ENCODE measurements around the gene CCDC148.
A peak's percentile ranks its signal among the peaks of the same experiment; 100 is the strongest.

Gene CCDC148

GRCh38 chr2:158202161-158202815 lies 254.3 kb downstream of the CCDC148 start:
- no peak for TF ChIP-seq TCF12 (IDR thresholded peaks at IDR 0.05; ENCODE audit: low read depth)
- TF ChIP-seq NFIC (IDR thresholded peaks at IDR 0.05), result peak; percentile 95
- TF ChIP-seq EP300 (IDR thresholded peaks at IDR 0.05; ENCODE audit: borderline replicate concordance), result peak; percentile 37; the same call in 1 of the 2 replicates

DNA sequence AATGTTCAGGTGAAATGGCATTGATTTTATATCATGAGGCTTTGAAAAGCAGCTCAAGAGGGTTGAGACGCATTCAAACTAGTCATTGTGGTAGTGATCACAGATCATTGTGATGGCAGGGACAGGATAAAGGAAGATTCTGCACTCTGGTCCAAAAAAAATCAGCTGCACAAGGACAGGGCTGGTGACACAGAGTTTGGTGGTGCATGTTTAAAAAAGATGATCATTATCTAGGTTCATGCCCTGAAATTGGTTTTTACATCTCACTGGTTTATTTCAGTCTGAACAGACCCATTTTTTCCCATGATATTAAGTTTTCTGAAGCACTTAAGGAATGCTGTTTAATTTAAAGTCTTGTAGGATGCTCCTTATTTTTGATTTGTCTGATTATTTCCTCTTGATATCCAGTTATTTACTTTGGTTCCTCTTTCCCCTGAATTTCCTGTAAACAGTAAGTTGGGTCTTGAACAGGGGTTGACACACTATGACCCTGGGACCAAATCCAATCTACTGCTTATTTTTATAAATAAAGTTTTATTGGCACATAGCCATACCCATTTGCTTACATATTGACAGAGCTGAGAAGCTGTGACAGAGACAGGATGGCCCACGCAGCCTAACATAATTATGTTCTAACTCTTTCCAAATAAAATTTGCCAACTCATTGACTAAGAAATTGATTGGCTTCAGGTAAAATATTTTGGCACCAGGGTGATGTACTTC lies 256.5 kb downstream of the CCDC148 start:
- TF ChIP-seq, protein P1, sequence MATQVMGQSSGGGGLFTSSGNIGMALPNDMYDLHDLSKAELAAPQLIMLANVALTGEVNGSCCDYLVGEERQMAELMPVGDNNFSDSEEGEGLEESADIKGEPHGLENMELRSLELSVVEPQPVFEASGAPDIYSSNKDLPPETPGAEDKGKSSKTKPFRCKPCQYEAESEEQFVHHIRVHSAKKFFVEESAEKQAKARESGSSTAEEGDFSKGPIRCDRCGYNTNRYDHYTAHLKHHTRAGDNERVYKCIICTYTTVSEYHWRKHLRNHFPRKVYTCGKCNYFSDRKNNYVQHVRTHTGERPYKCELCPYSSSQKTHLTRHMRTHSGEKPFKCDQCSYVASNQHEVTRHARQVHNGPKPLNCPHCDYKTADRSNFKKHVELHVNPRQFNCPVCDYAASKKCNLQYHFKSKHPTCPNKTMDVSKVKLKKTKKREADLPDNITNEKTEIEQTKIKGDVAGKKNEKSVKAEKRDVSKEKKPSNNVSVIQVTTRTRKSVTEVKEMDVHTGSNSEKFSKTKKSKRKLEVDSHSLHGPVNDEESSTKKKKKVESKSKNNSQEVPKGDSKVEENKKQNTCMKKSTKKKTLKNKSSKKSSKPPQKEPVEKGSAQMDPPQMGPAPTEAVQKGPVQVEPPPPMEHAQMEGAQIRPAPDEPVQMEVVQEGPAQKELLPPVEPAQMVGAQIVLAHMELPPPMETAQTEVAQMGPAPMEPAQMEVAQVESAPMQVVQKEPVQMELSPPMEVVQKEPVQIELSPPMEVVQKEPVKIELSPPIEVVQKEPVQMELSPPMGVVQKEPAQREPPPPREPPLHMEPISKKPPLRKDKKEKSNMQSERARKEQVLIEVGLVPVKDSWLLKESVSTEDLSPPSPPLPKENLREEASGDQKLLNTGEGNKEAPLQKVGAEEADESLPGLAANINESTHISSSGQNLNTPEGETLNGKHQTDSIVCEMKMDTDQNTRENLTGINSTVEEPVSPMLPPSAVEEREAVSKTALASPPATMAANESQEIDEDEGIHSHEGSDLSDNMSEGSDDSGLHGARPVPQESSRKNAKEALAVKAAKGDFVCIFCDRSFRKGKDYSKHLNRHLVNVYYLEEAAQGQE (IDR thresholded peaks at IDR 0.05; ENCODE audit: low read depth), result no peak
- TF ChIP-seq CREB1 (IDR thresholded peaks at IDR 0.05; ENCODE audit: low read depth) (no peak), YY1 (IDR thresholded peaks at IDR 0.05; ENCODE audit: low read depth) (no peak), EP300 (IDR thresholded peaks at IDR 0.05; ENCODE audit: borderline replicate concordance) (no peak), ZBTB7A (IDR thresholded peaks at IDR 0.05; ENCODE audit: low read depth) (no peak), NFIC (IDR thresholded peaks at IDR 0.05) (no peak), USF1 (IDR thresholded peaks at IDR 0.05) (no peak), TEAD4 (IDR thresholded peaks at IDR 0.05) (no peak), RAD21 (IDR thresholded peaks at IDR 0.05; ENCODE audit: low read depth) (no peak), TCF12 (IDR thresholded peaks at IDR 0.05; ENCODE audit: low read depth) (no peak), EGR1 (IDR thresholded peaks at IDR 0.05) (no peak), FOXM1 (IDR thresholded peaks at IDR 0.05; ENCODE audit: borderline replicate concordance, low read depth) (no peak)
- TF ChIP-seq, protein P2, sequence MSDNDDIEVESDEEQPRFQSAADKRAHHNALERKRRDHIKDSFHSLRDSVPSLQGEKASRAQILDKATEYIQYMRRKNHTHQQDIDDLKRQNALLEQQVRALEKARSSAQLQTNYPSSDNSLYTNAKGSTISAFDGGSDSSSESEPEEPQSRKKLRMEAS (IDR thresholded peaks at IDR 0.05), result no peak

GRCh38 chr2:158197940-158198339 lies 258.6 kb downstream of the CCDC148 start:
- TF ChIP-seq CREB1 (IDR thresholded peaks at IDR 0.05; ENCODE audit: low read depth) (no peak), TAF1 (IDR thresholded peaks at IDR 0.05; ENCODE audit: low read depth) (no peak), FOXM1 (IDR thresholded peaks at IDR 0.05; ENCODE audit: borderline replicate concordance, low read depth) (no peak), RAD21 (IDR thresholded peaks at IDR 0.05; ENCODE audit: low read depth) (no peak), YY1 (IDR thresholded peaks at IDR 0.05; ENCODE audit: low read depth) (no peak), EGR1 (IDR thresholded peaks at IDR 0.05) (no peak), NFIC (IDR thresholded peaks at IDR 0.05) (no peak)
- TF ChIP-seq, protein P1 (IDR thresholded peaks at IDR 0.05; ENCODE audit: low read depth), result no peak

DNA sequence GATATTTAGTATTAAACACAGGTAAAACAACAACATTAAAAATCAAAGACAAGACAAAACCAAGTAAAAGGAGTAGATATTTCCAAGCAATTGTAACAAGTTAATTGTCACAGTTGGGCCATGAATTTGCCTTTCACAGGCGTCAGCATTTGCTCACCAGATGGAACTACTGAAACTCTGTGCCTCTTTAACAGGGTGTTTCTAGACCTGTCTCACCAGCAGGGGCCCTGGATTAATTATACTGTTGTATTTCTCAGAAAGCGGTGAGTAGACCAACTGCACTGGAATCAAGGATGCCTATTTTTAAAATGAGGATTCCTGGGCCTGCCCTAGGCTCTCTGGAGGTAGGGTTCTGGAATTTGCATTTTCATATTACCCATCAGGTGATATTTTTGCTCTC lies 262.3 kb downstream of the CCDC148 start:
- TF ChIP-seq ZBTB7A (IDR thresholded peaks at IDR 0.05; ENCODE audit: low read depth), result no peak
- TF ChIP-seq EGR1 (IDR thresholded peaks at IDR 0.05), result no peak
- no peak for TF ChIP-seq CEBPB (IDR thresholded peaks at IDR 0.05)

GRCh38 chr2:158192515-158193443 lies 263.8 kb downstream of the CCDC148 start:
- TF ChIP-seq NFIC (IDR thresholded peaks at IDR 0.05), result no peak
- TF ChIP-seq FOXM1 (IDR thresholded peaks at IDR 0.05; ENCODE audit: borderline replicate concordance, low read depth), result no peak
- no peak for TF ChIP-seq CREB1 (IDR thresholded peaks at IDR 0.05; ENCODE audit: low read depth)
- TF ChIP-seq EGR1 (IDR thresholded peaks at IDR 0.05), result no peak
- no peak for TF ChIP-seq YY1 (IDR thresholded peaks at IDR 0.05; ENCODE audit: low read depth)
- no peak for TF ChIP-seq TCF12 (IDR thresholded peaks at IDR 0.05; ENCODE audit: low read depth)
- no peak for TF ChIP-seq CEBPB (IDR thresholded peaks at IDR 0.05)
- TF ChIP-seq RAD21 (IDR thresholded peaks at IDR 0.05; ENCODE audit: low read depth), result no peak
- TF ChIP-seq, protein P1 (IDR thresholded peaks at IDR 0.05; ENCODE audit: low read depth), result no peak

Measured in Ishikawa (cell line).